SK-N-SH (cell line): ENCODE data around the gene CHCHD5. TPM values are rescaled to one million over a fixed set of nuclear protein-coding genes. Genes with fewer than 3 reads are reported as not detected.

ENCODE experiments used
- CTCF ChIA-PET: fragments of 300-600, 350-600 bp; formaldehyde crosslinking; extraction: SDS; loops from one replicate; lab custom pipeline; 2021; lab: Yijun Ruan, JAX
- POLR2A ChIA-PET: fragments of 350-600 bp; sonication (Branson Sonifier 250); formaldehyde crosslinking; extraction: SDS; loops from one replicate; lab custom pipeline; 2020; ENCODE audit warnings: antibody characterized with exemption, inconsistent platforms; lab: Yijun Ruan, JAX
- DNase-seq: peaks from one replicate; pipeline ENCODE4 v3.0.0; 2012
- H2AFZ ChIP-seq: fragments of 200-600 bp; sonication (generic); 2 replicates; pipeline ENCODE4 v1.8.1; 2016; ENCODE audit warnings: antibody characterized with exemption, mild to moderate bottlenecking, low read depth
- H3F3A ChIP-seq: fragments of 200-600 bp; sonication (generic); replicated peaks from 2 replicates; pipeline ENCODE3; 2016; ENCODE audit warnings: antibody characterized with exemption, mild to moderate bottlenecking; ENCODE audit not compliant: insufficient read depth
- H3K27ac ChIP-seq, 2 experiments: fragments of 200-500 bp in 1 of 2; fragments of 200-600 bp in 1 of 2; sonication (Bioruptor generic) in 1 of 2; sonication (generic), shearing (Covaris generic) in 1 of 2; 2 replicates each; pipeline versions ENCODE4 v1.5.1 to v1.6.1; 2014 to 2016; ENCODE audit warnings: low read depth in 2 of 2, inconsistent platforms in 1 of 2, low read length in 1 of 2, mild to moderate bottlenecking in 1 of 2, mixed read lengths in 1 of 2
- H3K27me3 ChIP-seq: fragments of 200-600 bp; sonication (generic), shearing (Covaris generic); 2 replicates; pipeline ENCODE4 v1.6.1; 2016; ENCODE audit warnings: mixed run types; ENCODE audit not compliant: insufficient read depth
- H3K36me3 ChIP-seq, 2 experiments: fragments of 200-500 bp in 1 of 2; fragments of 200-600 bp in 1 of 2; sonication (Bioruptor generic) in 1 of 2; sonication (generic) in 1 of 2; replicated peaks in 1 of 2; 2 replicates each; pipeline versions ENCODE3 to v1.5.1; 2014 to 2016; ENCODE audit warnings: low read length in 1 of 2, mild to moderate bottlenecking in 1 of 2; ENCODE audit not compliant: insufficient read depth in 2 of 2, control insufficient read depth in 1 of 2
- H3K4me1 ChIP-seq, 2 experiments: fragments of 200-500 bp in 1 of 2; fragments of 200-600 bp in 1 of 2; sonication (Bioruptor generic) in 1 of 2; sonication (generic), shearing (Covaris generic) in 1 of 2; 2 replicates each; pipeline versions ENCODE4 v1.5.1 to v1.6.1; 2014 to 2016; ENCODE audit warnings: low read depth in 1 of 2, low read length in 1 of 2, mixed run types in 1 of 2; ENCODE audit not compliant: insufficient read depth in 2 of 2, control insufficient read depth in 1 of 2
- H3K4me2 ChIP-seq: fragments of 200-600 bp; sonication (generic), shearing (Covaris generic); 2 replicates; pipeline ENCODE4 v1.6.1; 2017; ENCODE audit warnings: mixed run types
- H3K4me3 ChIP-seq, 2 experiments: fragments of 200-500 bp in 1 of 2; fragments of 200-600 bp in 1 of 2; sonication (Bioruptor generic) in 1 of 2; sonication (generic), shearing (Covaris generic) in 1 of 2; 2 replicates each; pipeline versions ENCODE4 v1.5.1 to v1.8.1; 2014 to 2016; ENCODE audit warnings: low read depth in 2 of 2, inconsistent platforms in 1 of 2, low read length in 1 of 2, mild to moderate bottlenecking in 1 of 2, mixed read lengths in 1 of 2, moderate library complexity in 1 of 2
- H3K79me2 ChIP-seq: fragments of 200-600 bp; sonication (generic); 2 replicates; pipeline ENCODE4 v1.8.1; 2017; ENCODE audit warnings: mild to moderate bottlenecking; ENCODE audit not compliant: insufficient read depth
- H3K9ac ChIP-seq: fragments of 200-600 bp; sonication (generic); 2 replicates; pipeline ENCODE4 v1.6.1; 2017; ENCODE audit warnings: mixed run types
- H3K9me2 ChIP-seq: fragments of 200-600 bp; sonication (generic); 2 replicates; pipeline ENCODE4 v1.6.1; 2017; ENCODE audit warnings: mixed run types
- H3K9me3 ChIP-seq: fragments of 200-600 bp; sonication (generic); 2 replicates; pipeline ENCODE4 v1.6.1; 2017; ENCODE audit warnings: mixed run types, mild to moderate bottlenecking, moderate library complexity
- H4K20me1 ChIP-seq: fragments of 200-600 bp; sonication (generic); 2 replicates; pipeline ENCODE4 v1.6.1; 2017; ENCODE audit warnings: mild to moderate bottlenecking, mixed run types; ENCODE audit not compliant: insufficient read depth
- ELF1 ChIP-seq: IDR thresholded peaks from 2 replicates; pipeline ENCODE4 v1.4.0; 2012
- EP300 ChIP-seq, 2 experiments: IDR thresholded peaks; 2 replicates each; pipeline versions ENCODE4 v1.4.0 to v1.6.1; 2012; ENCODE audit warnings: borderline replicate concordance in 1 of 2, low read depth in 1 of 2, low read length in 1 of 2
- EZH2phosphoT487 ChIP-seq: fragments of 200-600 bp; sonication (generic); IDR thresholded peaks from 2 replicates; pipeline ENCODE4 v1.6.1; 2017; ENCODE audit warnings: low read depth, mixed run types, mild to moderate bottlenecking, antibody characterized with exemption, moderate library complexity, borderline replicate concordance
- FOXJ3 ChIP-seq: sonication (generic); formaldehyde crosslinking; IDR thresholded peaks from 2 replicates; pipeline ENCODE4 v1.5.1; 2020; ENCODE audit warnings: mild to moderate bottlenecking, missing genetic modification reagents
- GATA2 ChIP-seq: sonication (generic); formaldehyde crosslinking; IDR thresholded peaks from 2 replicates; pipeline ENCODE4 v1.5.0; 2020; ENCODE audit warnings: mild to moderate bottlenecking, missing genetic modification reagents
- MEF2A ChIP-seq: IDR thresholded peaks from 2 replicates; pipeline ENCODE4 v1.4.0; 2012; ENCODE audit warnings: low read depth, borderline replicate concordance
- MXI1 ChIP-seq: IDR thresholded peaks from 2 replicates; pipeline ENCODE4 v1.6.1; 2012; ENCODE audit warnings: mild to moderate bottlenecking, low read depth, low read length, improper control_type of control experiment
- NFIC ChIP-seq: IDR thresholded peaks from 2 replicates; pipeline ENCODE4 v1.4.0; 2012; ENCODE audit warnings: borderline replicate concordance
- POLR2AphosphoS5 ChIP-seq: IDR thresholded peaks from 2 replicates; pipeline ENCODE4 v1.6.1; 2012; ENCODE audit warnings: low read depth, low read length
- RCOR1 ChIP-seq: fragments of 150-350 bp; IDR thresholded peaks from 2 replicates; pipeline ENCODE4 v1.6.1; 2017; ENCODE audit warnings: antibody characterized with exemption, low read length
- REST ChIP-seq: IDR thresholded peaks from 2 replicates; pipeline ENCODE4 v1.6.1; 2012; ENCODE audit warnings: mild to moderate bottlenecking, low read depth, low read length, moderate library complexity
- RFX5 ChIP-seq: IDR thresholded peaks from 2 replicates; pipeline ENCODE4 v1.6.1; 2012; ENCODE audit warnings: mild to moderate bottlenecking, improper control_type of control experiment, low read length
- SIN3A ChIP-seq: IDR thresholded peaks from 2 replicates; pipeline ENCODE4 v1.6.1; 2012; ENCODE audit warnings: low read depth, mild to moderate bottlenecking, low read length, moderate library complexity, borderline replicate concordance
- SMC3 ChIP-seq: IDR thresholded peaks from 2 replicates; pipeline ENCODE4 v1.6.1; 2012; ENCODE audit warnings: low read depth, low read length, improper control_type of control experiment
- TAF1 ChIP-seq: IDR thresholded peaks from 2 replicates; pipeline ENCODE4 v1.6.1; 2012; ENCODE audit warnings: low read depth, mild to moderate bottlenecking, low read length, moderate library complexity, borderline replicate concordance
- TCF12 ChIP-seq: IDR thresholded peaks from 2 replicates; pipeline ENCODE4 v1.4.0; 2012
- TEAD4 ChIP-seq: IDR thresholded peaks from 2 replicates; pipeline ENCODE4 v1.4.0; 2012; ENCODE audit warnings: mild to moderate bottlenecking, borderline replicate concordance; ENCODE audit not compliant: insufficient read depth
- WGBS: methylation state at CpG from one replicate; pipeline ENCODE4 v1.1.6; 2017; ENCODE audit warnings: low lambda C conversion rate; 5-methylcytosine and 5-hydroxymethylcytosine counted together
- polyA plus RNA-seq, 3 experiments: library from polyadenylated mRNA; depleted of rRNA; stranded (reverse); fragments of >200 nt; gene quantifications; 2 replicates each; pipeline ENCODE4 v1.2.3, GENCODE V29; 2012
- TF ChIP-seq, protein P1 (sequence below): IDR thresholded peaks from 2 replicates; pipeline ENCODE4; 2012

The CHCHD5 gene
- polyA plus RNA-seq, 1 of the 3 experiments (the other 2 are of a cell fraction): 55.9 TPM

- no peak for DNase-seq
- H3K9me3 ChIP-seq: no peaks in the 10 kb centered on the region
- H3K79me2 ChIP-seq: no peaks in the 10 kb centered on the region
- peak overlapping the region in 1 of 2 experiments; percentile 94; a peak in 2 of 4 replicates for H3K27ac ChIP-seq
- H3K9ac ChIP-seq: peak overlapping the region; percentile 66; the same call in 1 of the 2 replicates
- peaks cover 16 to 41% of the 10 kb centered on the region in 2 experiments; a peak in 3 of 4 replicates for H3K4me1 ChIP-seq
- ChIA-PET POLR2A (interaction anchor here (0.9 to 1.5 kb wide), 3 partner anchors 20 to 102 kb away, joined by 3 to 8 read pairs (median 3); partner anchors contain the start of gene SLC20A1), CTCF (interaction anchor here (0.7 to 15.2 kb wide), 15 partner anchors 10 to 124 kb away, joined by 3 to 179 read pairs (median 5); partner anchors contain the start of gene SLC20A1)
- TF ChIP-seq GATA2 (no peak), TAF1 (no peak), ELF1 (no peak), FOXJ3 (CRISPR knock-in tag) (no peak), RCOR1 (no peak), NFIC (no peak), EZH2phosphoT487 (no peak), RFX5 (no peak), SMC3 (no peak), EP300 (IDR thresholded peaks at IDR 0.05; ENCODE audit: borderline replicate concordance in 1 of 2, low read depth in 1 of 2, low read length in 1 of 2) (no peak), MEF2A (no peak), TCF12 (no peak)
- TF ChIP-seq, protein P1, sequence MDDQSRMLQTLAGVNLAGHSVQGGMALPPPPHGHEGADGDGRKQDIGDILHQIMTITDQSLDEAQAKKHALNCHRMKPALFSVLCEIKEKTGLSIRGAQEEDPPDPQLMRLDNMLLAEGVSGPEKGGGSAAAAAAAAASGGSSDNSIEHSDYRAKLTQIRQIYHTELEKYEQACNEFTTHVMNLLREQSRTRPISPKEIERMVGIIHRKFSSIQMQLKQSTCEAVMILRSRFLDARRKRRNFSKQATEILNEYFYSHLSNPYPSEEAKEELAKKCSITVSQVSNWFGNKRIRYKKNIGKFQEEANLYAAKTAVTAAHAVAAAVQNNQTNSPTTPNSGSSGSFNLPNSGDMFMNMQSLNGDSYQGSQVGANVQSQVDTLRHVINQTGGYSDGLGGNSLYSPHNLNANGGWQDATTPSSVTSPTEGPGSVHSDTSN: no peak
- no peaks in the 10 kb centered on the region for H3K27me3 ChIP-seq
- no peaks in the 10 kb centered on the region for H3K9me2 ChIP-seq
- H3K4me3 ChIP-seq: no peak overlapping the region
- H2AFZ ChIP-seq: peak overlapping the region; percentile 66; the same call in 1 of the 2 replicates
- peak overlapping the region; percentile 80; the same call in 1 of the 2 replicates for H3K4me2 ChIP-seq
- WGBS: 78% methylated on average over 7 of the region's 7 CpGs
- no peaks in the 10 kb centered on the region for H4K20me1 ChIP-seq
- H3K36me3 ChIP-seq: no peaks in the 10 kb centered on the region
- peaks cover 40% of the 10 kb centered on the region for H3F3A ChIP-seq
These were observed 41.2 kb downstream of the CHCHD5 start for GRCh38 chr2:112625474-112626114.

DNA sequence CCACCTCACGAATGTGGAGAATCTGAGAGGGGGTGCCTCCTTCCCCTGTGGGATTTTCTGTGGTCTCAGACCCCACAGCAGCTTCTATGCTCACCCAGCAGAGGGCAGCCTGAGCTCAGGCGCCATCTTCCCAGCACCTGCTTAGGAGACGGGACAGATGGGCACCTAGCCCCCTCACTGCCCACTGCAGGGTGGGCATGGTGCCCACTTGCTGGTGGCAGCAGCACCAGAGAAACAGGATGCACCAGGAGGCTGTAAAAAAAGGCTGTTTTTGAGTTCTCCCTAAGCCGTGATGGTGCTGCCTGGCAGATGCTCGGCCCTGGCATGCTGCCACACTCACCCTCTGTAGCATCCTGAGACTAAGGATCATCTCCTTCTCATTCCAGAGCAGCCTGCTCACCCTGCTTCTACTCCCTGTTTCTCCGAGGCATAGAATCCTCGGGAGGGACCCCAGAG is 42.2 kb downstream of the CHCHD5 start:
- peak overlapping the region; percentile 80 for H3K4me2 ChIP-seq
- peak; percentile 79 for DNase-seq
- H4K20me1 ChIP-seq: no peaks in the 10 kb centered on the region
- no peaks in the 10 kb centered on the region for H3K36me3 ChIP-seq
- peak overlapping the region; percentile 66 for H3K9ac ChIP-seq
- ChIA-PET POLR2A (interaction anchor here (1.0 to 1.5 kb wide), 2 partner anchors 19 to 101 kb away, joined by 3 to 8 read pairs; partner anchors contain the start of gene SLC20A1), CTCF (interaction anchor here (0.6 to 15.2 kb wide), 26 partner anchors 11 to 572 kb away, joined by 3 to 179 read pairs (median 4); partner anchors contain the start of gene SLC20A1)
- peaks cover 48% of the 10 kb centered on the region for H3F3A ChIP-seq
- WGBS: 0% methylated on average over 6 of the region's 7 CpGs
- no peaks in the 10 kb centered on the region for H3K9me3 ChIP-seq
- H3K4me1 ChIP-seq: peaks cover 21 to 49% of the 10 kb centered on the region in 2 experiments; a peak in 3 of 4 replicates
- peak overlapping the region; percentile 37 to 57 for H3K4me3 ChIP-seq
- peak overlapping the region; percentile 62 to 94 for H3K27ac ChIP-seq
- peak overlapping the region; percentile 66 for H2AFZ ChIP-seq
- no peaks in the 10 kb centered on the region for H3K27me3 ChIP-seq
- H3K79me2 ChIP-seq: no peaks in the 10 kb centered on the region
- H3K9me2 ChIP-seq: no peaks in the 10 kb centered on the region
- TF ChIP-seq SIN3A: no peak
- 0 out of 2 replicates have a peak, but pooled peaks have one; percentile 42 for TF ChIP-seq RCOR1
- 0 out of 2 replicates have a peak, but pooled peaks have one; percentile 9 for TF ChIP-seq REST
- peak in 1 of 2 experiments; percentile 37; a peak in 1 of 4 replicates for TF ChIP-seq EP300 (IDR thresholded peaks at IDR 0.05; ENCODE audit: borderline replicate concordance in 1 of 2, low read depth in 1 of 2, low read length in 1 of 2)
- TF ChIP-seq TEAD4: no peak
- TF ChIP-seq MXI1: no peak
- no peak for TF ChIP-seq ELF1
- TF ChIP-seq POLR2AphosphoS5: no peak
- no peak for TF ChIP-seq FOXJ3 (CRISPR knock-in tag)
- TF ChIP-seq TCF12: peak; percentile 61
- TF ChIP-seq RFX5: no peak
- TF ChIP-seq SMC3: peak; percentile 87
- TF ChIP-seq, protein P1: 0 out of 2 replicates have a peak, but pooled peaks have one; percentile 20
